ENCODE data around the gene PPP1R2B.

PPP1R2B gene

DNA sequence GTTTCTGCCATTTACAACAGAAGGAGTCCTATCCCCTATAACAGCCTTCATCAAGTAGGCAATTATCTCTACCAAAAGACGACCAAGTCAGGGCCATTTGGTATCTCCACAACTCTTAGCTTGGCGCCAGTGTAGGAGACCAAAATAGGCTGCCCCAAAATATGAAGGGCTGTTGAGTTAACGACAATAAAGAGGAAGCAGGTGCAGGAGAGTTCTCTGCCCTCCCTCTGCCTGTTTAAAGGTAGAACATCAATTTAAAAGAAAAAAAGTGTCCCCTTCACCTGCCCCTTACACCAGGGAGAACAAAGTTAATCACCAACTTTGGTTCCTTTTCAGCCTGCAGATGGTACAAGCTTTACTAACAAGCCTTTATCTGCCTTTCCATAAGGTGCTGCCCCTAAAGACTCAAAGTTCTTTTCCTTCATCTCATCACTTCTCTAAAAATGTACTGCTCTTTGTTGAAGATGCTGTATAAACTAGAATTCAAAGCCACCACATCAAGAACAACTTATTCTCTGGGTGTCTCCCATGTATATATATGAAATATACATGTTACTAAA is 33.3 kb downstream of the PPP1R2B start:
- DNase-seq: no peak

- no peak for DNase-seq
These were observed 38.4 kb downstream of the PPP1R2B start for GRCh38 chr5:156888520-156888919.

- no peak for DNase-seq
These were observed 42.1 kb downstream of the PPP1R2B start for GRCh38 chr5:156892223-156892622.

DNA sequence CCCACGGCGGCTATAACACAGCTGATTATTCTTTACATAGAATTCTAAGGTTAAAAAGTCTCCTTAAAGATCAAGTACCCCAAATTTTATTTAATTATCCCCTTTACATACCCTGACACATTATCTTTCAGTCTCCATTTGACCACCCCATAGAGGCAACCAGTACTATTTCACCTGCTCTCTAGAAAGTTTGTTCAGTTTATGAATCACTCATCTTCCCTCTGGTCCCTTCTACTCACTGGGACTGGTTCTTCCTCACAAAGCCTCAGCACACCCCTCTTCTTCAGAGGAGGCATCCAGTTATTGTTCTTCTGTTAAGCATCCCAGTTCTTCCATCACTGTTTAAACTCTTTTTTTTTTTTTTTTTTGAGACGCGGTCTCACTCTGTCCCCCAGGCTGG is 42.8 kb downstream of the PPP1R2B start:
- no peak for DNase-seq

GRCh38 chr5:156893517-156893916 is 43.4 kb downstream of the PPP1R2B start:
- no peak for DNase-seq

- DNase-seq: no peak
These were observed 46.5 kb downstream of the PPP1R2B start for GRCh38 chr5:156896546-156896945.
